Activated T-cell treated with anti-CD3 and anti-CD28 coated beads for 1 hour (primary cell): Measurements from ENCODE around the gene SUMO3.
A peak's percentile ranks its signal among the peaks of the same experiment; 100 is the strongest.

Experiments
- DNase-seq: peaks from one replicate; pipeline ENCODE4 v3.0.0-alpha.2; 2020; ENCODE audit warnings: low read depth

The SUMO3 gene

DNA sequence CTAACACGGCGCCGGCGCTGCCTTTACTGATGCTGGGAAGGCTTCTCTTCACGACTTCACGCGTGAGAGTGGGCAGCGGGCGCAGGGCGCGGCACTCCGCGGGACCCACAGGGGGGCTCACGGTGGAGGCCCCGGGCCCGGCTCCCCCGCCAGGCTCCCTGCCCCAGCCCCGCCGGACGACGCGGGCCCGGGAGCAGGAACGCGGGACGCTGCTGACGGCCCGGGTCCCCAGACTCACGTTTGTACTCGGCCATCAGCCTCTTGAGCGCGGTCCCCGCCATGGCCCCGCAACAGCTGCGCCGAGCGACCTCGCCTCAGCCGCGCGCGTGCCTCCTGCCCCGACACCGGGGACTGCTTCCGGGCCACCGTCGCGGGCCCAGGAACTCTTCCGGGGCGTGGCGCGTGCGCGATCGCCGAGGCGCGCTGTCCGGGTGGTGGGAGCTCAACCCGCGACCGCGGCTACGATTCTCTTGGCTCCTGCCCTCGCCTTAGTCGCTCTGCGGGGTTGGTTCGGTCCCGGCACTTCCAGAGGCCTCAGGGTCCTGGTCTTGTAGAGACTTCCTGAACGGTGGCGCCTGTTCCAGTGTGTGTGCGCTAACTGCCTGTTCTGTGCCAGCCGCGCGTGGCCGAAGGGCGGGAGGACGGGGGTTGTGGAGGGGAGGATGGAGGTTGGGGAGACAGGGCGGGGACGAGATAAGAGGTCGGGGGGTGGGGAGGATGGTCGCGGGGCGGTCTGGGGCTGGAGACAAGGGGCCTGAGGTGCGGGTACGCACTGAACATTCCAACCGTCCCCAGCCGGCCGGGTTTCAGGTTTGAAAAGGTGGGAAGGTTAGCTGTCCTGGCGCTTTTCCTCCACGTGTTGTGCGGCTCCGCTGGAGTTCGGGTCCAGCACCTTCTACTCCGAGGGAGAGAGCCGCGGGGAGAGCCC, 16.1 kb downstream of the SUMO3 start, which contains the start of gene UBE2G2:
Gene UBE2G2, minus strand, starts transcription at position 353 of the 928 bp plus-strand sequence. Its CDS starts 72 bp downstream, at position 281.
- peak; percentile 83 for DNase-seq

GRCh38 chr21:44800971-44801467, 16.8 kb downstream of the SUMO3 start:
- DNase-seq: no peak

GRCh38 chr21:44800103-44800502, 17.8 kb downstream of the SUMO3 start:
- DNase-seq: no peak

- no peak for DNase-seq
Measured at GRCh38 chr21:44799646-44800045, 18.2 kb downstream of the SUMO3 start.

- DNase-seq: no peak
Measured at GRCh38 chr21:44797775-44798174, 20.1 kb downstream of the SUMO3 start.

GRCh38 chr21:44795342-44795741, 22.5 kb downstream of the SUMO3 start:
- DNase-seq: no peak

DNA sequence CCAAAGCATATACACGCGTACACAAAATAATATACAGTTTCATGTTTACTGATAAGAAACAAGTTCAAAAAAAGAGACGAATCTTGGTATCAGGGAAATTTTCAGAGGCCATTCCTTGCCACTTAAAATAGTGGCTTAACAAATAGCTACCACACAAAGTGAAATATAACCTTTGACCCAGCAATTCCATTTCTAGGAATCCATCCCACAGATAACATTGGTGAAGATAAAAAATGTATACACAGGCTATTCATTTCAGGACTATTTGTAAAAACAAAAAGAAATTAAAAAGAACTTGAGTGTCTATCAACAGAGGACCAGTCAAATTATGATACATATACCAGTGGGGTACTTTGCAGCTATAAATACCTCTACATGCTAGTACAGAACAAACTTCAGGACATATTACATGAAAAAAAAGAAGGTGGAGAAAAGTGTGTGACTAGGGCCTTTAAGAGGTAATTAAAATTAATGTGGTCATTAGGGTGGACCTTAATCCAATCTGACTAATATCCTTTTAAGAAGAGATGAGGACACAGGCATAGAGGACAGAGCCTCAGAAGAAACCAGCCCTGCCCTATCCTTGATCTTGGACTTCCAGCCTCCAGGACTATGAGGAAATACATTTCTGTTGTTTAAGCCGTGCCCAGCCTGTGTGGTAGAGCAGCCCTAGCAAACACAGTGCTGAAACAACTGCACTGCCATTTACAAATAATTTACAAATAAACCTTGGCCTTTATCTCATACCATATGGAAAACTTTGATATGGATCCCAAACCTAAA, 24.1 kb downstream of the SUMO3 start:
- DNase-seq: no peak

- DNase-seq: peak; percentile 36
Measured at GRCh38 chr21:44792702-44793591, 24.9 kb downstream of the SUMO3 start.

DNA sequence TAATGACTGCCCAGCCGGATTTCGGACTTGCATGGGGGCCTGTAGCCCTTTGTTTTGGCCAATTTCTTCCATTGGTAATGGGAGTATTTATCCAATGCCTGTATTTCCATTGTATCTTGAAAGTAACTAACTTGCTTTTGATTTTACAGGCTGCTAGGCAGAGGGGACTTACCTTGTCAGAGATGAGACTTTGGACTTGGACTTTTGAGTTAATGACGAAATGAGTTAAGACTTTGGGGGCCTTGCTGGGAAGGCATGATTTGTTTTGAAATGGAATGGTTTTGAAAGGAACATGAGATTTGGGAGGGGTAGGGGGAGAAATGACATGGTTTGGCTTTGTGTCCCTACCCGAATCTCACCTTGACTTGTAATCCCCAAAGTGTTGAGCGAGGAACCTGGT, 25.9 kb downstream of the SUMO3 start:
- DNase-seq: no peak

DNA sequence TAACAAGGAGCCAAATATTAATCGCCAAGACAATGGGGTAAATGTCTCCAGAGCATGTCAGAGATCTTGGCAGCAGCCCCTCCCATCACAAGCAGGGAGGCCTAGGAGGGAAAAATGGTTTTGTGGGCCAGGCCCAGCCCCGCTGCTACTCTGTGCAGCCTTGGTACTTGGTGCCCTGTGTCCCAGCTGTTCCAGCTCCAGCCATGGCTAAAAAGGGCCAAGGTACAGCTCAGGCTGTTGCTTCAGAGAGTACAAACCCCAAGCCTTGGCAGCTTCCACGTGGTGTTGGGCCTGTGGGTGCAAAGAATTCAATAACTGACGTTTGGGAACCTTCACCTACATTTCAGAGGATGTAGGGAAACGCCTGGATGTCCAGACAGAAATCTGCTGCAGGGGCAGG, 26.6 kb downstream of the SUMO3 start:
- DNase-seq: no peak

GRCh38 chr21:44790368-44790767, 27.5 kb downstream of the SUMO3 start:
- DNase-seq: no peak

- DNase-seq: no peak
Measured at GRCh38 chr21:44789880-44790279, 28.0 kb downstream of the SUMO3 start.

GRCh38 chr21:44785620-44786335, 32.1 kb downstream of the SUMO3 start:
- DNase-seq: no peak

DNA sequence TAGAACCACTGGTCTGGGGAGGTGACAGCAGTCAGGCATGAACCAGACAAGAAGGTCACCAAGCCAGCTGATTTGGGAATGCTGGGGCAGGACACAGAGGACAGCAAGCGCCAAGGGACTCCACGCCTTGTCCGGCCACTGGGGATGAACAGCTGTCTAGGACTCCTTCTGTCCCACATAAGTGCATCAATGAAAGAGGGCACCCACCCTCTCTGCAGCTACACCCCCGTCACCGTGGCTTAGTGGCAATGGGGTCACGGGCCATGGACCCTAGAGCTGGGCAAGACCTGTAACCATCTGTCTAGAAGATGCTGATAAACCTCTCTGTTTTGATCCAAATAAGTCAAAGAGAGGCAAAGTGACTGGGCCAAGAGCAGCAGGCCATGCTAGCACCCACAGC, 33.1 kb downstream of the SUMO3 start:
- no peak for DNase-seq

DNA sequence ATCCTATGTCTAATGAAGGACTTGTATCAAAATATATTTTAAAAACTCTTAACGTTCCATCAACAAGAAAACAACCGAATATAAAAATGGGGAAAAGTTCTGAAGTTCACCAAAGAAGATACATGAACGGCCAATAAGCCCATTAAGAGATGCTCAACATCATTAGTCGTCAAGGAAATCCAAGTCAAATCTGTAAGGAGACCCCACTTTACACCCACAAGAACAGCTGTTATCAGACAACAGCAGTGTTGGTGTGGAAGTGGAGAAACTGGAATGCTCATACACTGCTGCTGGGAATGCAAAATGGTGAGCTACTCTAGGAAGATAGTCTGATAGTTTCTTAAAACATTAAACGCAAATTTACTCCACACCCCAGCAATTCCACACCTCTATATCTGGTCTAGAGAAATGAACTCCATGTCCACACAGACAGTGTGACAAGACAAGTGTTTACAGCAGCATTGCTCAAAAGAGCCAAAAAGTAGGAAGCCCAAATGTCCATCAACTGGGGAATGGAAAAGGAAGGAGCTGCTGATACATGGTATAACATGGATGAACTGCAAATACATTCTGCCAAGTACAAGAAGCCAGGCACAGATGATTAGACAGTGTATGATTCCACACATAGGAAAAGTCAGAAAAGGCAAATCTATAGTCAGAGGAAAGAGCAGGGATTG, 34.7 kb downstream of the SUMO3 start:
- DNase-seq: no peak

- DNase-seq: no peak
Measured at GRCh38 chr21:44780767-44781459, 36.9 kb downstream of the SUMO3 start.

- no peak for DNase-seq
Measured at GRCh38 chr21:44780137-44780502, 37.7 kb downstream of the SUMO3 start.

DNA sequence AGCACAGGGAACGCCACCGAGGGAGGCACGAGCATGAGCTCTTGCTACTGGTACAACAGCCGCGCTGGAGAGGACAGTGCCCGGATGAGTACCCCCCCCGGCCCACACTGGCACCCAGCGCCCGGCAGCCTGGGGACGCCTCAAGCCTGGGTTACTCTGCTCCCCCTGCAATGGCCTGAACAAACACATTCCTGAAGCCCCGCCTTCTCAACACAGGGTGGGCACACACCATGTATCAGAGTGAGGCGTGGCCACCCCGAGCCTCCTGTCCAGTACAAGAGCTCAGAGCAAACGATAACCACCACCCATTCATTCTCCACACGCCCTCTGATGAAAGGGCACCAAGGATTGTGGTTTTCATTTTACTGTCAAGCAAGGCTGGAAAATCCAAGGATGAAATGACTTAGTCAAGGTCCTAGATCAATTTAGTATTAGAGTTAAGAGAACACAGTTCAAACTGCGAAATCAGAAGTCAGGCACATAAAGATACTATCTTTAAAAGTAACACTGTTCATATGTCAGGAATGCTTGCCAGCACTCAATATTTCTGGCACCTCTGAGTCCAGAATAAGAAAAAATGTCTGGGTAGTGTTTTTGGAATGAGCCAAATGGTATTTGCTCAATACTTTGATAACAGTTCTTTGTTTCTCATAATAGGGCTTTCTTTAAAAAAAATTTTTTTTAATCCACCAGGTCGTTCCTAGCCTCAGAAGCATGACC, 38.3 kb downstream of the SUMO3 start:
- DNase-seq: no peak

GRCh38 chr21:44778983-44779382, 38.9 kb downstream of the SUMO3 start:
- DNase-seq: no peak
